Erythroblast (primary cell): ENCODE measurements around the gene TJP1.

Experiments used
- GATA1 ChIP-seq: IDR thresholded peaks from 2 replicates; pipeline ENCODE4 v1.6.1; 2011; ENCODE audit warnings: low read depth, mild to moderate bottlenecking, control low read depth, low read length, moderate library complexity
- POLR2A ChIP-seq: IDR thresholded peaks from 2 replicates; pipeline ENCODE4 v1.6.1; 2011; ENCODE audit warnings: mild to moderate bottlenecking, low read length

DNA sequence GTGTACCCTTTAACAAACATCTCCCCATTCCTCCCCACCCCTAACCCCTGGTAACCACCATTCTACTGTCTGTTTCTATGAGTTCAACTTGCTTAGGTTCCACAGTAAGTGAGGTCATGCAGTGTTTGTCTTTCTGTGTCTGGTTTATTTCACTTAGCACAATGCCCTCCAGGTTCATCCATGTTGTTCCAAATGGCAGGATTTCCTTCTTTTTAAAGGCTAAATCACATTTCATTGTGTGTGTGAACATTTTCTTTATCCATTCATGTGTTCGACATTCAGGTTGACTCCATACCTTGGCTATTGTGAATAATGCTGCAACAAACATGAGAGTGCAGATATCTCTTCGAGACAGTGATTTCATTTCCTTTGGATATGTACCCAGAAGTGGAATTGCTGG, 62.7 kb downstream of the TJP1 start:
- TF ChIP-seq POLR2A = no peak
- no peak for TF ChIP-seq GATA1
